Astrocyte of the hippocampus (primary cell): Measurements from ENCODE around the gene RYR1.
A peak's percentile ranks its signal among the peaks of the same experiment; 100 is the strongest.
"Not testable (repeated sequence)": the region's sequence is repeated elsewhere in the genome, so short reads cannot be mapped to it uniquely, and the experiment has no call there.

Source experiments
- DNase-seq: peaks from one replicate; pipeline ENCODE4 v3.0.0; 2011; ENCODE audit warnings: low read depth, low spot score

RYR1 gene

DNA sequence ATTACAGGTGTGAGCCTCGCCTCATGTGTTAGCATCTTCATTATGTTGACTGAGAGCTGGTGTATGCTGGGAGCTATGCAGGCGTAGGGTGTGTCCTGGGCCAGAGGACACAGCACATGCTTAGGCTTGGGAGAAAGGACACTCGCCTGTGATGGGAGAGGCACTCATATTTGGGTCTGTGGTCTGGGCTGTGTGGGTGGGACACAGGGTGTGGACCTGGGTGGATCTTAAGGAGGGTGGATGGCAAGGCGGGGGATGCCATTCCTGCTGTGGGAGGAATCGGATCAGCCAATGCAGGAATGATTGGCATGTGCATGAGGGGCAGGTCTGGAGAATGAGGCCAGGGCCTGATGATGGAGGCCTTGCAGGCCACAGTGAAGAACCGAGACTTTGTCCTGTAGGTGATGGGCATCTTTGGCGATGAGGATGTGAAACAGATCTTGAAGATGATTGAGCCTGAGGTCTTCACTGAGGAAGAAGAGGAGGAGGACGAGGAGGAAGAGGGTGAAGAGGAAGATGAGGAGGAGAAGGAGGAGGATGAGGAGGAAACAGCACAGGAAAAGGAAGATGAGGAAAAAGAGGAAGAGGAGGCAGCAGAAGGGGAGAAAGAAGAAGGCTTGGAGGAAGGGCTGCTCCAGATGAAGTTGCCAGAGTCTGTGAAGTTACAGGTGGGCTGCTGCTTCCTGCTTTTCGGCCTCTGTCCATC, 55.4 kb downstream of the RYR1 start:
- no peak for DNase-seq

DNA sequence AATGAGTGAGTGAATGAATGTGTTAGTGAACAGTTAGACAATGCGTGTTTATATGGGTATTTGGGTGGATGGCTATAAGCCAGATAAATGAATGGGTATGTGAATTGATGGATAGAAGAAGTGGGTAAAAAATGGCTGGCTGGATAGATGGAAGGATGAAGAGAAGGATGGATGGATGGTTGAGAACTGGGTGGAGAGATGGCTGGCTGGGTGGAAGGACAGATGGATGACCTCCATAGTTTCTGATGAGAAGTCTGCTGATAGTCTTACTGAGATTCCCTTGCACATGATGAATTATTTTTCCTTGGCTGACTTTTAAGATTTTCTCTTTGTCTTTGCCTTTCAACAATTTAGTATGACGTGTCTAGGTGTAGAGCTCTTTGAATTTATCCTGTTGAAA, 57.4 kb downstream of the RYR1 start:
- DNase-seq = no peak

DNA sequence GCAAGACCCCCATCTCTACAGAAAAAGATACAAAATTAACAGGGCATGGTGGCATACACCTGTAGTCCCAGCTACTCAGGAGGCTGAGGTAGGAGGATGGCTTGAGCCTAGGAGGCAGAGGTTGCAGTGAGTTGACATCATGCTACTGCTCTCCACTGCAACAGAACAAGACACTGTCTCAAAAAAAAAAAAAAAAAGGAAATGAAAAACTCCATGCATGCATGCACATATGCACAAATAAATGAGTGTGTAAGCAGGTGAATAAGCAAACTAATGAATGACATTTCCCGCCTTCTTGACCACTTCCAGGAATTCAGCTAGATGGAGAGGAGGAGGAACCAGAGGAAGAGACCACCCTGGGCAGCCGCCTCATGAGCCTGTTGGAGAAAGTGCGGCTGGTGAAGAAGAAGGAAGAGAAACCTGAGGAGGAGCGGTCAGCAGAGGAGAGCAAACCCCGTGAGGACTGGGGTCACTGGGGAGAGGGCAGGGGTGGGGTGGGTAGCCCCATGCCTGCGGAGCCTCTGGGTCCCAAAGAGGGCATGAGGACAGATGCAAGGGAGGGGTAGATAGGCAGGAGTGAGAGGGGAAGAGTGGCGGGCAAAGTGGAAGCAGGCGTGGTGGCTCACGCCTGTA, 58.8 kb downstream of the RYR1 start:
- no peak for DNase-seq

DNA sequence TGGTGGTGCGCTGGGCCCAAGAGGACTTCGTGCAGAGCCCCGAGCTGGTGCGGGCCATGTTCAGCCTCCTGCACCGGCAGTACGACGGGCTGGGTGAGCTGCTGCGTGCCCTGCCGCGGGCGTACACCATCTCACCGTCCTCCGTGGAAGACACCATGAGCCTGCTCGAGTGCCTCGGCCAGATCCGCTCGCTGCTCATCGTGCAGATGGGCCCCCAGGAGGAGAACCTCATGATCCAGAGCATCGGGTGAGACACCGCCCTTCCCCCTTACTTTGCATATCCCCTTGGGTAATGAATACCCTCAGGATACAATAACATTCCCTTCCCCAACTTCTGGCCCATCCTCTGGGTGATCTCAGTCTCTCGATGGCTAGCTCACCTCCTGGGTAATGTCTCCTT, 60.9 kb downstream of the RYR1 start:
- DNase-seq = no peak

DNA sequence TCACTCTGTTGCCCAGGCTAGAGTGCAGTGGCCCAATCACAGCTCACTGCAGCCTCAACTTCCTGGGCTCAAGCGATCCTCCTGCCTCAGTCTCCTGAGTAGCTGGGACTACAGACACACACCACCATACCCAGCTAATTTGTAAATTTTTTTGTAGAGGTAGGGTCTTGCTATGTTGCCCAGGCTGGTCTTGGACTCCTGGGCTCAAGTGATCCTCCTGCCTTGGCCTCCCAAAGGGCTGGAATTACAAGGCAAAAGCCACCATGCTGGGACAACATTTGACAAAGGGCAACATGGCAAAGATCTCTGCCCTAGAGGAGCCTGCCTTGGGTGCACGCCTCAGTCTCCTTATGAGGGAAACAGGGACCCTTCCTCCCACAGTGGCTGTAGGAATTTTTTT, 61.9 kb downstream of the RYR1 start:
- DNase-seq = not testable (repeated sequence)

DNA sequence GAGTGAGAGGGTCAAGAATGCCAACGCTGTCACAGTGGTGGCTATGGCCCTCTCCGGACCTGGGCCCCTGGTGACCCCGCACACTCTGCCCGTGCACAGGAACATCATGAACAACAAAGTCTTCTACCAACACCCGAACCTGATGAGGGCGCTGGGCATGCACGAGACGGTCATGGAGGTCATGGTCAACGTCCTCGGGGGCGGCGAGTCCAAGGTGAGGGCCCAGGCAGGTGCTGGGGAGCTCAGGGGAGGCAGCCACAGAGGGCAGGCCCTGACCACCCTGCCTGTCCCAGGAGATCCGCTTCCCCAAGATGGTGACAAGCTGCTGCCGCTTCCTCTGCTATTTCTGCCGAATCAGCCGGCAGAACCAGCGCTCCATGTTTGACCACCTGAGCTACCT, 62.6 kb downstream of the RYR1 start:
- no peak for DNase-seq

DNA sequence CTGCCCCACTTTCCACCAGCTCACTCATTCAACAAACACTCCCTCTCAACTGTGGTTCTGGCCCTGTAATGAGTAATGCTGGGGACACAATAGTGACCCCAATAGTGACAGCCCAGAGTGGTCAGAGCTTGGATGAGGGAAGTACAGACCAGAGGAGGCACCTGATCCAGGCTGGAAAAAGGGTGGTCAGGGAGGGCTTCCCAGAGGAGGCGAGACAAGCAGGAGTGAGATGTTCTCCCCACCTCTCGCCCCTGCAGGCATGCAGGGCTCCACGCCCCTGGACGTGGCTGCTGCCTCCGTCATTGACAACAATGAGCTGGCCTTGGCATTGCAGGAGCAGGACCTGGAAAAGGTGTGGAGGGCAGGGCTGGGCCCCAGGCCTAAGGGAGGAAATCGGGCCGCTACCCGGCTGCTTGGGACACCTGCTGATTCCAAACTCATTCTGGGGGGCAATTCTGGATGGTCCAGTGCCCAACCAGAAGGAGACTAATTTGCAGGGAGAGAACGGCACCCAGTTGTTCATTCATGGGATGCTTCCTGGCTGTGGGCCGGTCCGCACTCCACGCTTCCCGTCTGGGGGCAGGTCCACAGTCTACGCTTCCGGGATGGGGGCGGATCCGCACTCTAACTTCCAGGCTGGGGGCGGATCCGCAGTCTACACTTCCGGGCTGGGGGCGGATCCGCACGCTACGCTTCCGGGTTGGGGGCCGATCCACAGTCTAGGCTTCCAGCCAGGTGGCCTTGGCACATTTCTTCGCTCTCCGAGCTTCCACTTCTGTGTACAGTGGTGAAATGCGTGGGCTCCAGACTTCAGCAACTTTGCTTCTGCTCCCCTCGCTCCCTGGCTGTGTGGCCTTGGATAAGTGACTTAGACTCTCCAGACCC, 63.4 kb downstream of the RYR1 start:
- no peak for DNase-seq

DNA sequence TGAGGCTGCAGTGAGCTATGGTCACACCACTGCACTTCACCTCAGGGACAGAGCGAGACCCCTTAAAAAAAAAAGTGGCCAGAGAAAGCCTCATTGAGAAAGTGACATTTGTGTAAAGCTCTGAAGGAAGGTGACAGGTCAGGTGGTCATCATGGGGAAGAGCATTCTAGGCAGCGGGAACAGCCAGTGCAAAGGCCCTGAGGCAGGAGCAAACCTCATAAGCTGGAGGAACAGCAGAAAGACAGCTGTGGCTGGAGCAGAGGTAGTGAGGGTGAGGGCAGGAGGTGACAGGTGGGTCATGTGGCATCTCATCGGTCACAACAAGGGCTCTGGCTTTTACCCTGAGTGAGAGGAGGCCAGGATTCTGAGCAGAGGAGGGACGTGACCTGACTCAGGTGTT, 64.4 kb downstream of the RYR1 start:
- DNase-seq = no peak

DNA sequence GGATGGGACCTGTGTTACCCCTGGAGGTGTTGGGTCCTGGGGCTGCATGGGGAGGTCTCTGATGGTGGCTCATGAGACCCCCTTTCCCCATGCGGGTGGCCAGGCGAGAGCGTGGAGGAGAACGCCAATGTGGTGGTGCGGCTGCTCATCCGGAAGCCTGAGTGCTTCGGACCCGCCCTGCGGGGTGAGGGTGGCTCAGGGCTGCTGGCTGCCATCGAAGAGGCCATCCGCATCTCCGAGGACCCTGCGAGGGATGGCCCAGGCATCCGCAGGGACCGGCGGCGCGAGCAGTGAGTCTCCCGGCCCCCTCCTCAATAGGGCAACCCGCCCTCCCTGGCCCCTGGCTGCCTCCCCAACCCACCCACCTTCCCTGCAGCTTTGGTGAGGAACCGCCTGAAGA, 66.0 kb downstream of the RYR1 start:
- DNase-seq = no peak

DNA sequence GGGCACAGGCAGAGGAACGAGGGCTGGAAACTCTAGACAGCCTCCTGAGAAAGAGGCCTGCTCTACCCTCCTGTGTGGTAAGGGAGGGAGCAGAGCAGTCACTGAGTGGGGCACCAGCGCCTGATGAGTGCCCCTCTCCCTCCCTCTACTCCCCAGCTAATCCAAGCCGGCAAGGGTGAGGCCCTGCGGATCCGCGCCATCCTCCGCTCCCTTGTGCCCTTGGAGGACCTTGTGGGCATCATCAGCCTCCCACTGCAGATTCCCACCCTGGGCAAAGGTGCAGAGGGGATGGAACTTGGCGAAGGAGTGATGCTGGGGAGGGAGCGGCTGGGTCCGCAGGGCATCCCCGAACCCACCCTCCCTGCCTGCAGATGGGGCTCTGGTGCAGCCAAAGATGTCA, 67.0 kb downstream of the RYR1 start:
- no peak for DNase-seq

DNA sequence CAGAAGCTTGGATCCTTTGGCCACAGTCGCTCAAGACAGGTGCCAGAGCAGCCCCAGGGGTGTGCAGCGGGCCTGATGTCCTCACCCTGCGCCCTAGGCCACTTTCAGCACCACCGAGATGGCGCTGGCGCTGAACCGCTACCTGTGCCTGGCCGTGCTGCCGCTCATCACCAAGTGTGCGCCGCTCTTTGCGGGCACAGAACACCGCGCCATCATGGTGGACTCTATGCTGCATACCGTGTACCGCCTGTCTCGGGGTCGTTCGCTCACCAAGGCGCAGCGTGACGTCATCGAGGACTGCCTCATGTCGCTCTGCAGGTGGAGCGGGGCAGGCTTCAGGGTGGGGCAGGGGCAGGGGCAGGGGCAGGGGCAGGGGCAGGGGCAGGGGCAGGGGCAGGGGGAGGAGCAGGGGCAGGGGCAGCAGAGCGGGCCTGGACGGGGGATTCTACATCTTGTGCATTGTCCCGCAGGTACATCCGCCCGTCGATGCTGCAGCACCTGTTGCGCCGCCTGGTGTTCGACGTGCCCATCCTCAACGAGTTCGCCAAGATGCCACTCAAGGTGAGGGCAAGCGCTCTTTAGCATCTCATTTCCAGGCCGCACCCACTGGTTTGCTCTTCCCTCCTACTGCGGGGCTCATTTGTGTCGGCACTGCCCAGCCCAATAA, 69.1 kb downstream of the RYR1 start:
- no peak for DNase-seq

DNA sequence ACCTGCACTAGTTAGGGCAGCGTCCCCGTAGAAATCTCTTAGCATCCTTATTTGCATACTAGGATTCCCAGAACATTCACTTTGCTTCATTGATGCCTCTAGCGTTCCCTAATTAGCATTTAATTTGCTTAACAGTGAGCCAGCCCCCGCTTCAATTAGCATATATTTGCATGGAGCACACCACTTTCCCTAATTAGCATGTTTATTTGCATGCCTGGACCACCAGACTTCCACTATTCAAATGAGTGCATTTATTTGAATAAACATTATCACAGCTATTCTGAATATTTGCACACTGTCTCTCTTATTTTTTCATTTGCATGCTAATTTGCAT, 69.6 kb downstream of the RYR1 start:
- DNase-seq = no peak

DNA sequence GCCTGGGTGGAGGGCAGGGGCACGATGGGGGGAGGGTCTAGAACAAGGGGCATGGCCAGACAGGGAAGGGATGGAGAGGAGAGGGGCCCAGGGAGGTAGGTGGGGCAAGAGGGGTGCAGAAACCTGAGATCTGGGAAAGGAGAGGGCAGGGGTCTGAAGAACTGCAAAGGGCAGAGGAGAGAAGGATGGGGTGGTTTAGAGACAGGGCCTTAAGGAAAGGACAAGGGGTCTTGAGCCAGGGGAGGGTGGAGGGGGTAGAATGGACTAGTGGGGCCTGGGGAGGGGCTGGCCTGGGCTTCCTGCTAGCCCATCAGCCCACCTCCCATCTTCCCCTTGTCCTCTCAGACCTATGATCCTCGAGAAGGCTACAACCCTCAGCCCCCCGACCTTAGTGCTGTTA, 72.5 kb downstream of the RYR1 start:
- DNase-seq = no peak

DNA sequence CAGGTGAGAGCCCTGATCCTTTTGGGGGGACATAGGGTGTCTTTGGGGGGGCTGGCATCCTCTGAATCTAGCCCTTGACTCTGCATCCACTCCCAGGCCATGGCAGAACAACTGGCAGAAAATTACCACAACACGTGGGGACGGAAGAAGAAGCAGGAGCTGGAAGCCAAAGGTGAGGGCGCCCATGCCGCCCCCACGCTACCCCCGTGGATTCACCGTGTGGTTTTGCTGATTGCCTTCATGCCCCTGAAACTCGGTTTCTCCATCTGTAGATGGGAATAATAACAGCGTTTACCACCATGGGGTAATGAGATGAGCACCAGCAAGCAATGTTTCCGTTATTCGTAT, 72.9 kb downstream of the RYR1 start:
- no peak for DNase-seq

DNA sequence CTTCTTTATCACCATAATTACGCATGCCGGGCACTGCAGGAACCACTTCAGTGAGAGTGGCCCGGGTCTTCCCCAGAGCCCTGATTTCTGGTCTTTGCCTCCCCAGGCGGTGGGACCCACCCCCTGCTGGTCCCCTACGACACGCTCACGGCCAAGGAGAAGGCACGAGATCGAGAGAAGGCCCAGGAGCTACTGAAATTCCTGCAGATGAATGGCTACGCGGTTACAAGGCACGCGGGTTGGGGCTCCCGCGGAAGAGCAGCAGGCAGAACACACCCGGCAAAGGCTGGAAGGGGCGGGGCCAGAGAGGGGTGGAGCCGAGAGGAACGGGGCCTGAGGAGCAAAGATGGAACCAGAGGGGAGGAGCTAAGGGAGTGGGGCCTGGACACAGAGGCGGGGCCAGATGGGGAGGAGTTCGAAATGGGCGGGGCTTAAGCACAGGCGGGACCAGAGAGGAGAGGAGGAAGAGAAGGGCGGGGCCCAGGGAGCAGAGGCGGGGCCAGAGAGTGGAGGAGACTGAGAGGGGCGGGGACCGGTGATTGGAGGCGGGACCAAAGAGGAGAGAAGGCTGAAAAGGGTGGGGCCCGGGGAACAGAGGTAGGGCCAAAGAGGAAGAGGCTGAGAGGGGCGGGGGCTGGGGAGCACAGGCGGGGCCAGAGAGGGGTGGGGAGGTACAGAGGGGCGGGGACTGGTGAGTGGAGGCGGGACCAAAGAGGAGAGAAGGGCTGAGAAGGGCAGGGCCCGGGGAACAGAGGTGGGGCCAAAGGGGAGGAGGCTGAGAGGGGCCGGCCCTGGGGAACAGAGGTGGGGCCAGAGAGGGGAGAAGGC, 73.4 kb downstream of the RYR1 start:
- peak; percentile 25 for DNase-seq

DNA sequence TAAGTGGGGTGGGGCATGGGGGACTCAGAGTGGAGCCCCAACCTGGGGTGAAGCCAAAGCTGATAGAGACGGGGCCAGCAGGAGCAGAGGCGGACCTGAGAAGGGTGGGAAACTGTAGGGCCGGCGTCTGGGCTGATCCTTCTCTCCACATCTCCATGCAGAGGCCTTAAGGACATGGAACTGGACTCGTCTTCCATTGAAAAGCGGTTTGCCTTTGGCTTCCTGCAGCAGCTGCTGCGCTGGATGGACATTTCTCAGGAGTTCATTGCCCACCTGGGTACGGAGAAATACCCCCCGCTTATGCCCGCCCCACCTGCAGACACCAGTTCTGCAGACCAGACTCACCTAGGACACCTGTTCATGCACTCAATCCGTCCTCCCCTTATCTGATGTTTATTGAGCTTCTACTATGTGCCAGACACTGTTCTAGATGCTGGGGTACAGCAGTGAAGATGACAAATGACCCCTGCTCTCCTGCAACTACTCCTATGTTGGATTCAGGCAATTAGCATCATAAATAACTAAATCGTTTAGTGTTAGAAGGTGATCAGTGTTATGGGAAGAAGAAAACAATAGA, 74.1 kb downstream of the RYR1 start:
- DNase-seq = no peak

DNA sequence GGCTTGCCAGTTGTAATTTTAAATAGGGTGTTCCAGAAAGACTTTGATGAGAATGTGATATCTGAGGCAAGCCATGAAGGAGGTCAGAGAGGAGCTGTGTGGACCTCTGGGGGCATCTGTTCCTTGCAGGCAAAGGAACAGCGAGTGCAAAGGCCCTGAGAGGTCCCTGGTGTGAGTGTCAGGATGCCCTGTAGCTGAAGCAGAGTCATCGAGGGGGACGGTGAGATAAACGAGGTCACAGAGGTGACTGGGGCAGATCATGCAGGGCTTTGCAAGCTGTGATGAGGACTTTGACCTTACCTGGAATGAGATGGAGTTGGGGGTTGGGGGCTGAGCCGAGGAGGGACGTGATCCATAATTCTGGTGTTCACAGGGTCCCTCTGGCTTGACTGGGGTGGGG, 75.0 kb downstream of the RYR1 start:
- no peak for DNase-seq

DNA sequence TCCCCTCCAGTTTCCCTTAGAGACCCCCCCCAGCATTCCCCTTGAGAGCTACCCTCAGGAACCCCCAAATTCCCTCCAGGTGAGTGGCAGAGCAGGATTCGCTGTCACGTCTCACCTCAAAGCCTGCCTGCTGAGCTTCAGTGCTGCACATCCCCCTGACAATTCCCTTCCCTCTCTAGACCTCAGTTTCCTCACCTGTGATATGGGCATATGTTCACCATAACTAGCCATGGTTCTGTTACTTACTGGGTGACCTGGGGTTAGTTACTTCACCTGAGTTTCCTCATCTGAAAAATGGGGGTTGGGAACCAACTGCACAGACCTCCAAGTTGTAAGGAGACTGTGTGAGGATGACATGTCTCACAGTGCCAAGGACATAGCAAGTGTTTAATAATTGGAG, 75.5 kb downstream of the RYR1 start:
- DNase-seq = no peak

DNA sequence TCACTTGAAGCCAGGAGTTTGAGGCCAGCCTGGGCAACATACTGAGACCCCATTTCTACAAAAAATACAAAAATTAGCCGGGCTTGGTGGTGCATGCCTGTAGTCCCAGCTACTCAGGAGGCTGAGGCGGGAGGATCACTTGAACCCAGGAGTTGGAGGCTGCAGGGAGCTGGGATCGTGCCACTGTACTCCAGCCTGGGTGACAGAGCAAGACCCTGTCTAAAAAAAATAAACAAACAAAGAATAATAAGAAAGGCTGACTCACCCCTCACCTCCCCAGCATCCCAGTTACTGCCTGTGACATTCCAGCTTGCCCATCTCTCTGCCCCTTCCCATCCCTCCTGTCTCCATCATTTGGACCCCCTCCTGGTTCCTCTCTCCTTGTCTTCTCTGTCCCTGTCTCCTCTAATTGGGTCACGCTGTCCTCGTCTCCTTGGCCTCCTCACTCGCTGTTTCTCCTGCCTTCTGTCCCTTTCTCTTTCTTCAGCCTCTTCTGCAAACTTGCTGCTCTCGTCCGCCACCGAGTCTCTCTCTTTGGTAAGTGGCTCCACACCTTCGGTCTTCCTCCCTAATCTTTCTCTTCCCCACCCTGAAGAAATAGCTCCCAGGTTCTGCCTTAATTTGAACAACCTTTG, 77.7 kb downstream of the RYR1 start:
- no peak for DNase-seq

DNA sequence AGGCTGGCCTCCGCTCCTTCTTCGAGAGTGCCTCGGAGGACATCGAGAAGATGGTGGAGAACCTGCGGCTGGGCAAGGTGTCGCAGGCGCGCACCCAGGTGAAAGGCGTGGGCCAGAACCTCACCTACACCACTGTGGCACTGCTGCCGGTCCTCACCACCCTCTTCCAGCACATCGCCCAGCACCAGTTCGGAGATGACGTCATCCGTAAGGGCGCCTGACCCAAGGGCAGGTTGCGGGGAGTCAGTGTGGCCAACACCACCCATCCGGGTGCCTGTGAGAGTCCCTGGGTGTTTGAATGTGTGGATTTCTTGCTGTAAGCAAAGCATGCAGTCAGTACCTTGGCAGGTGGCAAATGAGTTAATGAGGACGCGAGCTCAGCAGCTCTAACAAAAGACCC, 78.8 kb downstream of the RYR1 start:
- DNase-seq = no peak

DNA sequence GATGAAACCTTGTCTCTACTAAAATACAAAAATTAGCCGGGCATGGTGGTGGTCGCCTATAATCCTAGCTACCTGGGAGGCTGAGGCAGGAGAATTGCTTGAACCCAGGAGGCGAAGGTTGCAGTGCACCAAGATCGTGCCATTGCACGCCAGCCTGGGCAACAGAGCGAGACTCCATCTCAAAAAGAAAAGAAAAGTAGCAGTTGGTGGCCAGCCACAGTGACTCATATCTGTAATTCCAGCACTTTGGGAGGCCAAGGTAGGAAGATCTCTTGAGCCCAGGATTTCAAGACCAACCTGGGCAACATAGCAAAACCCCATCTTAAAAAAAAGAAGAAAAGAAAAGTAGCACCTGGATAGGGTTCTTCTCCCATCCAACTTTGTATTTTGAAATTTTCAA, 79.7 kb downstream of the RYR1 start:
- DNase-seq = not testable (repeated sequence)
